ENCODE measurements around the gene JPT1. TPM values are rescaled to one million over a fixed set of nuclear protein-coding genes. Genes with fewer than 3 reads are reported as not detected.

The JPT1 gene
- total and polyA plus RNA-seq, 7 donors = 17.5 to 627 (median 19.1) TPM

DNA sequence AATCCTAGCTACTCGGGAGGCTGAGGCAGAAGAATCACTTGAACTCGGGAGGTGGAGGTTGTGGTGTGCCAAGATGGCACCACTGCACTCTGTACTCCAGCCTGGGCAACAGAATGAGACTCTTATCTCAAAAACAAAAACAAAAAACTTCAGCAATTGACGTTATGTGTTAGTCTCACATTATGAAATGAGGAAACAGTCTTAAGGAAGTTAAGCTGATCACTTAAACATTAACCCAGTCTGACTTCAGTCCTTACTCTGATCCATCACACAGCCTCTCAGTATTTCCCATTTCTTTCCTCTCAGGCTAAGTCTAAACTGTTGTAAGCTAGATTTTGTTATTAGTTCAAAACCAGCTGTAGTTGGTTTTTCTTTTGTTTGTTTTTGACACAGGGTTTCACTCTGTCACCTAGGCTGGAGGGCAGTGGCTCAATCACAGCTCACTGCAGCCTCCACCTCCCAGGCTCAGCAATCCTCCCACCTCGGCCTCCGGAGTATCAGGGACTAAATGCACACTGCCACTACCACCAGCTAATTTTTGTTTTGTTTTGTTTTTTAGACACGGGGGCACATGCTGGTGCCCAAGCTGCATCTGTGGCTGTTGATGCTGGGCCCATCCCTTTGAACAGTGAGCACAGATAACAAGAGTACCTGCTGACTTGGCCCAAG is 6.3 kb downstream of the JPT1 start:
- DNase-seq = no peak
- H3K4me1 ChIP-seq = peaks cover 0 to 4% (median 2%) of the 10 kb centered on the region in 4 donors
- no peaks in the 10 kb centered on the region for H3K27me3 ChIP-seq
- no peak overlapping the region for H3K27ac ChIP-seq
- TF ChIP-seq EP300 (IDR thresholded peaks at IDR 0.05) (no peak), POLR2A (IDR thresholded peaks at IDR 0.05) (no peak), POLR2AphosphoS5 (IDR thresholded peaks at IDR 0.05) (no peak)
- TF ChIP-seq, protein P1, sequence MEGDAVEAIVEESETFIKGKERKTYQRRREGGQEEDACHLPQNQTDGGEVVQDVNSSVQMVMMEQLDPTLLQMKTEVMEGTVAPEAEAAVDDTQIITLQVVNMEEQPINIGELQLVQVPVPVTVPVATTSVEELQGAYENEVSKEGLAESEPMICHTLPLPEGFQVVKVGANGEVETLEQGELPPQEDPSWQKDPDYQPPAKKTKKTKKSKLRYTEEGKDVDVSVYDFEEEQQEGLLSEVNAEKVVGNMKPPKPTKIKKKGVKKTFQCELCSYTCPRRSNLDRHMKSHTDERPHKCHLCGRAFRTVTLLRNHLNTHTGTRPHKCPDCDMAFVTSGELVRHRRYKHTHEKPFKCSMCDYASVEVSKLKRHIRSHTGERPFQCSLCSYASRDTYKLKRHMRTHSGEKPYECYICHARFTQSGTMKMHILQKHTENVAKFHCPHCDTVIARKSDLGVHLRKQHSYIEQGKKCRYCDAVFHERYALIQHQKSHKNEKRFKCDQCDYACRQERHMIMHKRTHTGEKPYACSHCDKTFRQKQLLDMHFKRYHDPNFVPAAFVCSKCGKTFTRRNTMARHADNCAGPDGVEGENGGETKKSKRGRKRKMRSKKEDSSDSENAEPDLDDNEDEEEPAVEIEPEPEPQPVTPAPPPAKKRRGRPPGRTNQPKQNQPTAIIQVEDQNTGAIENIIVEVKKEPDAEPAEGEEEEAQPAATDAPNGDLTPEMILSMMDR (IDR thresholded peaks at IDR 0.05) = no peak
- peaks cover 0 to 38% (median 5%) of the 10 kb centered on the region in 4 donors for H3K36me3 ChIP-seq
- no peaks in the 10 kb centered on the region for H3K9me3 ChIP-seq
- intact Hi-C loops (cut with DNase I) = no loop called here
- H3K4me3 ChIP-seq = no peak overlapping the region
- 42 to 78% methylated on average over 6 of the region's 6 CpGs for WGBS, 2 donors

DNA sequence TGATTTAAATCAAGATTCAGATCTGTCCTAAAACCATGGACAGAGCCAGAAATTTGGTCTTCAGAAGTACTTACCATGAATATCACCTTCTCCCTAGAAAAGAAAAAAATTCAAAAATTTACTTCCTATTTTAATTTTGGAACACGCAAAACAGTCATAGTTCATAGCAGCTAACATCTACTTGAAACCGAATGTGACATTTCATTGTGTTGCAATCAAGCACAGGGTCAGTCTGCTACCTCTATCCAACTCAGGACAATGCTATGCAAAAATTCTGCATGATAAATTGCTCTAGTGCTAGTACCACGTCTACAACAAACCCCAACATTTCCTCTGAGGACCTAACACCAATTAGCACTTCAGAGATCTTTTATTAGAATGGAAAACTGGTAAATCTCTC is 7.7 kb downstream of the JPT1 start:
- no peaks in the 10 kb centered on the region for H3K27me3 ChIP-seq
- no peak overlapping the region for H3K4me3 ChIP-seq
- no peak overlapping the region for H3K27ac ChIP-seq
- intact Hi-C loops (cut with DNase I) = no loop called here
- H3K9me3 ChIP-seq = no peaks in the 10 kb centered on the region
- WGBS, 2 donors = 87 to 92% methylated on average over 3 of the region's 3 CpGs
- no peaks in the 10 kb centered on the region for H3K4me1 ChIP-seq
- TF ChIP-seq POLR2AphosphoS5 (IDR thresholded peaks at IDR 0.05) (no peak), EP300 (IDR thresholded peaks at IDR 0.05) (no peak), POLR2A (IDR thresholded peaks at IDR 0.05) (no peak)
- TF ChIP-seq, protein P1 (IDR thresholded peaks at IDR 0.05) = no peak
- peaks cover 0 to 38% (median 5%) of the 10 kb centered on the region in 4 donors for H3K36me3 ChIP-seq
- DNase-seq = no peak

DNA sequence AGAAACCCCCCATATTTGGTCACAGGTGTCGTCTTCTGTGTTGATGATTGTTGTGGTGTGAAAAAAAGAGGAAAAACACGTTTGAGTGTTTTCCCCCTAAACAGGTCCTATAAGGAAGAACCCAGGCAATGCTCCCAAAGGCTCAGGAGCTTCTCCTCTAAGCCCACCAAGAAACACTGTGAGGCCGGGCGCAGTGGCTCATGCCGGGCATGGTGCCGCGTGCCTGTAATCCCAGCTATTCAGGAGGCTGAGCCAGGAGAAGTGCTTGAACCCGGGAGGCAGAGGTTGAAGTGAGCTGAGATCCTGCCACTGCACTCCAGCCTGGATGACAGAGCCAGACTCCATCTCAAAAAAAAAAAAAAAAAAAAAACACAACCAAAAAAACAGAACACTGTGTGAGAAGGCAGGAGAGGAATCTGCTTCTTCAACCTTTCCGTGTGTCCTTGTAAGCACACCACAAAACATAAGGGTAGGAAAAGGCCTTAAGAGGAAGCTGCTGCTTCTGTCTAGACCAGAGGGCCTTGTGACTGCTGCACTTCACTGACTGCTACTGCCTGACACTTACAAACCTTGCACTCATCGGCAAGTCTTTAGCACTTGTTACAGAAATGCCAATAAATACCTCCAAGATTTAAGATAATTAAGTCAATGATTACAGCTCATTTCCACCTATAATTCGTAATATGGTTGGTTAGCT is 9.3 kb downstream of the JPT1 start:
- Histone ChIP-seq H3K36me3 (peaks cover 0 to 38% (median 5%) of the 10 kb centered on the region in 4 donors), H3K4me3 (no peak overlapping the region), H3K4me1 (no peaks in the 10 kb centered on the region), H3K27me3 (no peaks in the 10 kb centered on the region), H3K27ac (no peak overlapping the region), H3K9me3 (no peaks in the 10 kb centered on the region)
- no peak for DNase-seq
- WGBS, 2 donors = 91 to 93% methylated on average over 11 of the region's 11 CpGs
- no peak for TF ChIP-seq POLR2AphosphoS5 (IDR thresholded peaks at IDR 0.05)
- no peak for TF ChIP-seq EP300 (IDR thresholded peaks at IDR 0.05)
- no peak for TF ChIP-seq POLR2A (IDR thresholded peaks at IDR 0.05)
- TF ChIP-seq, protein P1 (IDR thresholded peaks at IDR 0.05) = no peak
- intact Hi-C loops (cut with DNase I) = no loop called here

DNA sequence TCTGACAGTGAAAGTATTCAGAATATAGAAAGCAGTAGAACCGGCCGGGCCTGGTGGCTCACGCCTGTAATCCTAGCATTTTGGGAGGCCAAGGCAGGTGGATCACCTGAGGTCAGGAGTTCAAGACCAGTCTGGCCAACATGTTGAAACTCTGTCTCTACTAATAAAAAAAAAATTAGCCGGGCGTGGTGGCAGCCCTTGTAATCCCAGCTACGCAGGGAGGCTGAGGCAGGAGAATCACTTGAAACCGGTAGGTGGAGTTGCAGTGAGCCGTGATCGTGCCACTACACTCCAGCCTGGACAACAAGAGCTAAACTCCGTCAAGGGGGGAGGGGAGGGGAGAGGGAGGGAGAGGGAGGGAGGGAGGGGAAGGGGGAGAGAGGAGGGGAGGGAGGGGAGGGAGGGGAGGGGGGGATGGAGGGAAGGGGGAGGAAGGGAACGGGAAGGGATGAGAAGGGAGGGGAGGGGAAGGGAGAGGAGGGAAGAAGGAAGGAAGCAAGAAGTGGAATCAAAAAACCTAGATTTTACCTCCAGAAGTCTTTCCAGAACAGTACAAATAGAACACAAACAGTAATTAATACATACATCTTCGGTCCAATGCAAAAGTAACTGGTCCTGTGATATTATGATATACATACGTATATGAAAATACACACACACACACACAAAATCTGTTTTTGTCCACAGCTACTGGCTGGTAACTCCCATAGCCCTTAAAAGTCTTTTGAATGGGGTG is 11.9 kb downstream of the JPT1 start:
- intact Hi-C loops (cut with DNase I) = no loop called here

More for the DNA sequence above, 11.9 kb downstream of the JPT1 start:
- Histone ChIP-seq H3K9me3 (no peaks in the 10 kb centered on the region), H3K4me3 (no peak overlapping the region), H3K27ac (no peak overlapping the region), H3K36me3 (peaks cover 0 to 29% (median 5%) of the 10 kb centered on the region in 4 donors), H3K4me1 (no peaks in the 10 kb centered on the region), H3K27me3 (no peaks in the 10 kb centered on the region)
- DNase-seq = no peak
- 85 to 88% methylated on average over 13 of the region's 13 CpGs for WGBS, 2 donors
- no peak for TF ChIP-seq POLR2AphosphoS5 (IDR thresholded peaks at IDR 0.05)
- TF ChIP-seq, protein P1 (IDR thresholded peaks at IDR 0.05) = no peak
